Vagina (tissue), 2 donors: Measurements from ENCODE around the gene COBLL1. TPM values are rescaled to one million over a fixed set of nuclear protein-coding genes. Genes with fewer than 3 reads are reported as not detected.

ENCODE experiments used
- DNase-seq, 2 donors: peaks; one replicate each; pipeline ENCODE4 v3.0.0-alpha.2; 2017; ENCODE audit errors: extremely low spot score in 2 of 2
- H3K27ac ChIP-seq: fragments of 200-600 bp; sonication (generic); one replicate; pipeline ENCODE4 v1.5.1; 2019
- H3K27me3 ChIP-seq: fragments of 200-600 bp; sonication (generic); one replicate; pipeline ENCODE4 v1.5.1; 2019
- H3K36me3 ChIP-seq, 2 donors: fragments of 200-600 bp; sonication (generic); one replicate each; pipeline ENCODE4 v1.5.1; 2017 to 2019
- H3K4me1 ChIP-seq: fragments of 200-600 bp; sonication (generic); one replicate; pipeline ENCODE4 v1.5.1; 2019
- H3K4me3 ChIP-seq, 2 donors: fragments of 200-600 bp; sonication (generic); 1 replicate in 1 of 2; 2 replicates in 1 of 2; pipeline ENCODE4 v1.5.1; 2016 to 2019
- H3K9me3 ChIP-seq: fragments of 200-600 bp; sonication (generic); one replicate; pipeline ENCODE4 v1.5.1; 2019
- POLR2A ChIP-seq, 2 donors: fragments of 450-650 bp; IDR thresholded peaks; one replicate each; pipeline ENCODE4 v1.6.1; 2017; ENCODE audit warnings: antibody characterized with exemption in 2 of 2, mild to moderate bottlenecking in 2 of 2, moderate library complexity in 2 of 2
- POLR2AphosphoS5 ChIP-seq, 2 donors: sonication (generic); formaldehyde crosslinking; IDR thresholded peaks; one replicate each; pipeline ENCODE4 v1.9.0; 2017; ENCODE audit warnings: antibody characterized with exemption in 2 of 2, mild to moderate bottlenecking in 2 of 2, low read depth in 1 of 2; ENCODE audit not compliant: insufficient read depth in 1 of 2
- intact Hi-C: fragments of 100-400 bp; cut with DNase I; formaldehyde crosslinking; loops from one replicate; pipeline ENCODE4 v1.15.1; 2023
- total RNA-seq: library from RNA; depleted of rRNA; stranded (reverse); fragments of >200 nt; gene quantifications from one replicate; pipeline ENCODE4 v1.2.3, GENCODE V29; 2016
- TF ChIP-seq, protein P1 (sequence below), 3 experiments: fragments of 450-650 bp in 2 of 3; fragments of 200-600 bp in 1 of 3; sonication (generic) in 1 of 3; IDR thresholded peaks; one replicate each; pipeline ENCODE4 v1.5.1; 2017 to 2019; ENCODE audit warnings: antibody characterized with exemption in 3 of 3, mild to moderate bottlenecking in 2 of 3, moderate library complexity in 2 of 3

COBLL1 gene
- total RNA-seq, 1 donor from 2014 or later: 79.6 TPM

DNA sequence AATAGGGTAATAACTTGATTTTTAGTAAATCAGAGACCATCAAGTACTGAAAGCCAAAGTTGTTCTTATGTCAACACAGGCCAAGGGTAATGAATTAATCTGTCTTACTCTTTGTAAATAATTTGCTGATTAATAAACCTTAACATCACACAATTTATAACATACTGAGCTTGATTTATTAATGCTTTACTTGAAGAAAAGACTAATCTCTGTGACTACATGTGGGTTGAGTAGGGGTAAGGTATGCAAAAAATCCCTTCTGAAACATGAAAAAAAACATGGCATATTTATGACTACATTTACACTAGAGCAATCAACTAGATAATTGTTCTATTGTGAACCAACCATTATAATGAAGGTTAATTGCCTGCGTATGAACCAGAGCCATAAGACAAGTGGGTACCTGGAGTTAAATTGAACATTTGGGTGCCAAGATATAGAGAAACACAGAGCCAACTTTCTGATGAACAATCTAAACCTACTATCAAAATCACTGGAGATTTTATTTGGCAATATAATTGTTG lies 152.7 kb downstream of the COBLL1 start:
- H3K27ac ChIP-seq: no peak overlapping the region
- DNase-seq: no peak
- no peak for TF ChIP-seq POLR2AphosphoS5 (IDR thresholded peaks at IDR 0.05; ENCODE audit: insufficient read depth in 1 of 2, low read depth in 1 of 2)
- TF ChIP-seq POLR2A (IDR thresholded peaks at IDR 0.05): no peak
- TF ChIP-seq, protein P1, sequence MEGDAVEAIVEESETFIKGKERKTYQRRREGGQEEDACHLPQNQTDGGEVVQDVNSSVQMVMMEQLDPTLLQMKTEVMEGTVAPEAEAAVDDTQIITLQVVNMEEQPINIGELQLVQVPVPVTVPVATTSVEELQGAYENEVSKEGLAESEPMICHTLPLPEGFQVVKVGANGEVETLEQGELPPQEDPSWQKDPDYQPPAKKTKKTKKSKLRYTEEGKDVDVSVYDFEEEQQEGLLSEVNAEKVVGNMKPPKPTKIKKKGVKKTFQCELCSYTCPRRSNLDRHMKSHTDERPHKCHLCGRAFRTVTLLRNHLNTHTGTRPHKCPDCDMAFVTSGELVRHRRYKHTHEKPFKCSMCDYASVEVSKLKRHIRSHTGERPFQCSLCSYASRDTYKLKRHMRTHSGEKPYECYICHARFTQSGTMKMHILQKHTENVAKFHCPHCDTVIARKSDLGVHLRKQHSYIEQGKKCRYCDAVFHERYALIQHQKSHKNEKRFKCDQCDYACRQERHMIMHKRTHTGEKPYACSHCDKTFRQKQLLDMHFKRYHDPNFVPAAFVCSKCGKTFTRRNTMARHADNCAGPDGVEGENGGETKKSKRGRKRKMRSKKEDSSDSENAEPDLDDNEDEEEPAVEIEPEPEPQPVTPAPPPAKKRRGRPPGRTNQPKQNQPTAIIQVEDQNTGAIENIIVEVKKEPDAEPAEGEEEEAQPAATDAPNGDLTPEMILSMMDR (IDR thresholded peaks at IDR 0.05): no peak
- H3K27me3 ChIP-seq: no peaks in the 10 kb centered on the region
- H3K36me3 ChIP-seq: peaks cover 0 to 12% of the 10 kb centered on the region in 2 donors
- no peaks in the 10 kb centered on the region for H3K9me3 ChIP-seq
- H3K4me1 ChIP-seq: no peaks in the 10 kb centered on the region
- intact Hi-C loops: no loop called here
- no peak overlapping the region for H3K4me3 ChIP-seq

- DNase-seq: no peak
- intact Hi-C loops: no loop called here
- H3K27me3 ChIP-seq: no peaks in the 10 kb centered on the region
Observed at GRCh38 chr2:164681009-164681408, 160.6 kb downstream of the COBLL1 start.

DNA sequence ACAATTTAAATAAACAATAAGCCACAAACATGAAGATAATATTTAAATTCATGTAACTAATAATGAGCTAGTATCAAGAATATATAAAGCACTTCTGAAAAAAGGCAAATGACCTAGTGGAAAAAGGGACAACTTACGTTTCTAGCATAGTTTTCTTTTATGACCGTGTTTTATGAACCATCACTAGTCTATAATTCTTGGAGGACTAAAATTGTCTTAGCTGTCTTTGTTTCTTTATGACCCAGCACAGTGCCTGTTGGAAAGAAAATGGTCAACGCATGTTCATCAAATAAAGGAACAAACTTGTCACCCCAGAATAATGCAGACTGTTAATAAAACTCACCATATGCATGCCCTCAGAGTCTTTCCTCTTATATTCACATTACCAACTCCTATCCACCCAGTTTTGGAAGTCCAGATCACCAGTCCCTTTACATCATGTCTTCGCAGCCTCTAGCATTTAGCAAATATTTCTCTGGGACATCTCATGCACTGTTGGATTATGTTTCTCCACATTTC lies 162.9 kb downstream of the COBLL1 start:
- TF ChIP-seq, protein P1 (IDR thresholded peaks at IDR 0.05): no peak
- TF ChIP-seq POLR2AphosphoS5 (IDR thresholded peaks at IDR 0.05; ENCODE audit: insufficient read depth in 1 of 2, low read depth in 1 of 2): no peak
- no peak for TF ChIP-seq POLR2A (IDR thresholded peaks at IDR 0.05)
- DNase-seq: no peak
- Histone ChIP-seq H3K9me3 (no peaks in the 10 kb centered on the region), H3K4me3 (no peak overlapping the region), H3K27me3 (no peaks in the 10 kb centered on the region), H3K27ac (no peak overlapping the region), H3K36me3 (no peaks in the 10 kb centered on the region), H3K4me1 (no peaks in the 10 kb centered on the region)
- intact Hi-C loops: no loop called here

More at GRCh38 chr2:164681009-164681408, 160.6 kb downstream of the COBLL1 start:
- no peak for TF ChIP-seq POLR2AphosphoS5 (IDR thresholded peaks at IDR 0.05; ENCODE audit: insufficient read depth in 1 of 2, low read depth in 1 of 2)
- H3K9me3 ChIP-seq: no peaks in the 10 kb centered on the region
- H3K4me1 ChIP-seq: no peaks in the 10 kb centered on the region
- H3K27ac ChIP-seq: no peak overlapping the region
- H3K4me3 ChIP-seq: no peak overlapping the region
- H3K36me3 ChIP-seq: no peaks in the 10 kb centered on the region

GRCh38 chr2:164677733-164678132 lies 163.9 kb downstream of the COBLL1 start:
- DNase-seq: no peak
- no peak overlapping the region for H3K27ac ChIP-seq
- intact Hi-C loops: no loop called here
- TF ChIP-seq, protein P1 (IDR thresholded peaks at IDR 0.05): no peak
- TF ChIP-seq POLR2A (IDR thresholded peaks at IDR 0.05) (no peak), POLR2AphosphoS5 (IDR thresholded peaks at IDR 0.05; ENCODE audit: insufficient read depth in 1 of 2, low read depth in 1 of 2) (no peak)
- H3K9me3 ChIP-seq: no peaks in the 10 kb centered on the region
- no peaks in the 10 kb centered on the region for H3K36me3 ChIP-seq
- no peak overlapping the region for H3K4me3 ChIP-seq
- no peaks in the 10 kb centered on the region for H3K27me3 ChIP-seq
- no peaks in the 10 kb centered on the region for H3K4me1 ChIP-seq

DNA sequence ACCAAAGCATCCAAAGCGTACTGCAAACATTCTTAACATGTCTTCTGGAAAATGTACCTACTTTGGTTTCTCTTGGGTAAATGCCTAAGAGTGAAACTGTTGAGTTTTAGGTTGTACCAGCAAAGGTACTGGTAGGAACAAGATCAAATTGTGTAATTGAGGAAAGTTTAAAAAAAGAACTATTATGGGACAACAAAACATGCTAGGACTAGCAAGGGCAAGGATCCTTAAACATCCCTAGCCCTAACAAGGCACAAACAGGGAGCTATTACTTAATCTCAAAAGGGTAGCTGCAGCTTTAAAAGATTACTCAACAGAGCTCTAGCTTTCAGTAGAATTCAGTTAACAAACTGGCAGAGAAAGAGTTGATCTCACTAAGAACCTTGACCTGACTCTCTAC lies 164.4 kb downstream of the COBLL1 start:
- Histone ChIP-seq H3K4me3 (no peak overlapping the region), H3K4me1 (no peaks in the 10 kb centered on the region), H3K9me3 (no peaks in the 10 kb centered on the region), H3K27me3 (no peaks in the 10 kb centered on the region), H3K27ac (no peak overlapping the region), H3K36me3 (no peaks in the 10 kb centered on the region)
- intact Hi-C loops: no loop called here
- no peak for DNase-seq
- TF ChIP-seq POLR2A (IDR thresholded peaks at IDR 0.05) (no peak), POLR2AphosphoS5 (IDR thresholded peaks at IDR 0.05; ENCODE audit: insufficient read depth in 1 of 2, low read depth in 1 of 2) (no peak)
- TF ChIP-seq, protein P1 (IDR thresholded peaks at IDR 0.05): no peak
